ENCODE data around the gene DHX30. TPM values are rescaled to one million over a fixed set of nuclear protein-coding genes. Genes with fewer than 3 reads are reported as not detected.

DHX30 gene
- total and polyA plus RNA-seq, 2 of the 8 experiments (the other 6 are each of a cell fraction or from before 2014, with no cell fraction given): 82.4 to 97.9 TPM

DNA sequence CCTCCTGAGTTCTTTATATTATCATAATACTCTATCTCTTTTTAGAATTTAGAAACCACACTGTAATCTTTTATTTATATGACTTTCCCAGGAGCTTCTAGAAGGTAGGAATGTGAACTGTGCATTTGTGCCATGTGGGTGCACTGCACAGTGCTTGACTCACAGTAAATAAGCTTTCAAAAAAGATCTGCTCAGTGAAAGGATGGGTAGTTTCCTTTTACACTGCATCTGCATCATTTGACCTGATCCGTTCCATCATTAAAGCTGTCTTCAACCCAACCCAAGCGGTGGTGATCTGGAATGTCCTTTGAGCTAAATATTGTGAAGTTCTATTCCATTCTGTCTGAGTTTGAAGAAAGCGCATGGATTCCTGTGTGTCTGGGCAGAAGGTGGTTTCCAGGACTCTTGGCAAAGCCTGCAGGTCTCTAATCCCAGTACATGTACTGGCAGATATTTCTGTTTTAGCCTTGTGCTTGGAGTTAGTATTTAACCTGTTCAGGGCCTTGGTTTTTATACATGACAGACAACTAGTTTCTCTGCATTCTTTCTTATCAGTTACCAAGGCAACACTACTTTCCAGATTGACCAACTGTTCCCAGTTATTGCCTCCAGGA lies 96.7 kb downstream of the DHX30 start:
- no peak overlapping the region for H2BK5ac ChIP-seq (ENCODE audit: low read depth, low read length)
- no peak overlapping the region for H2BK120ac ChIP-seq (replicated peaks; ENCODE audit: low read depth, low read length)
- no peak overlapping the region for H4K5ac ChIP-seq (ENCODE audit: insufficient read length, low read depth, low read length)
- H2AFZ ChIP-seq (ENCODE audit: low read length): no peak overlapping the region
- POLR2A ChIA-PET (ENCODE audit: partially characterized antibody): interaction anchor here (0.8 to 1.1 kb wide), 3 partner anchors 12 to 119 kb away, joined by 3 read pairs; no protein-coding TSS in a partner anchor
- no peaks in the 10 kb centered on the region for H4K20me1 ChIP-seq (replicated peaks in 1 of 2; ENCODE audit: control insufficient read depth in 1 of 2, insufficient read depth in 2 of 2, low read length in 2 of 2)
- no peak overlapping the region for H3K27ac ChIP-seq (ENCODE audit: low read depth, low read length)
- no peak overlapping the region for H3K18ac ChIP-seq (ENCODE audit: extremely low read depth, low read length)
- no peaks in the 10 kb centered on the region; a peak in 1 of 4 replicates for H3K79me2 ChIP-seq (ENCODE audit: control insufficient read depth in 1 of 2, insufficient read depth in 2 of 2, low read length in 2 of 2)
- no peak overlapping the region for H3K4ac ChIP-seq (replicated peaks; ENCODE audit: insufficient read length, low read depth, low read length)
- no peak overlapping the region for H3K56ac ChIP-seq (replicated peaks; ENCODE audit: insufficient read length, low read depth, low read length)
- no peaks in the 10 kb centered on the region for H3K9me3 ChIP-seq (ENCODE audit: insufficient read depth in 2 of 2, low read depth in 1 of 2, low read length in 1 of 2)
- H3K23ac ChIP-seq (ENCODE audit: insufficient read length): no peak overlapping the region
- no peak overlapping the region for H3K9ac ChIP-seq (replicated peaks in 1 of 4; ENCODE audit: extremely low read depth in 1 of 4, low read depth in 3 of 4, low read length in 3 of 4)
- no peak for DNase-seq (ENCODE audit: low read depth in 1 of 2, low spot score in 2 of 2)
- no peaks in the 10 kb centered on the region for H3K23me2 ChIP-seq (ENCODE audit: low read depth, low read length)
- TF ChIP-seq TEAD4 (IDR thresholded peaks at IDR 0.05; ENCODE audit: low read depth, low read length) (no peak), MAFK (IDR thresholded peaks at IDR 0.05; ENCODE audit: low read depth, low read length) (no peak), POU5F1 (IDR thresholded peaks at IDR 0.05; ENCODE audit: low read depth, low read length) (no peak), SIN3A (conservative IDR thresholded peaks at IDR 0.05 in 1 of 2, IDR thresholded peaks at IDR 0.05 in 1 of 2; ENCODE audit: low read depth in 1 of 2, low read length in 2 of 2) (no peak), FOSL1 (IDR thresholded peaks at IDR 0.05; ENCODE audit: insufficient read depth, low read depth, low read length) (no peak), BACH1 (IDR thresholded peaks at IDR 0.05; ENCODE audit: low read length) (no peak)
- 78% methylated on average over 3 of the region's 3 CpGs; no CpG with 5 or more reads in 1 of the 2 experiments for WGBS, 2 experiments (ENCODE audit: extremely low coverage in 1 of 2, insufficient coverage in 1 of 2, insufficient read length in 1 of 2, insufficient replicate concordance in 2 of 2, low coverage in 1 of 2, low lambda C conversion rate in 2 of 2, missing lambda C conversion rate in 1 of 2)
- H3K4me1 ChIP-seq (replicated peaks in 1 of 4; ENCODE audit: control insufficient read depth in 3 of 4, insufficient read depth in 4 of 4, low read length in 3 of 4): no peaks in the 10 kb centered on the region
- FAIRE-seq: no peak
- peaks cover 0 to 9% (median 0%) of the 10 kb centered on the region in 4 experiments; a peak in 2 of 8 replicates for H3K36me3 ChIP-seq (ENCODE audit: control insufficient read depth in 2 of 4, insufficient read depth in 4 of 4, low read length in 3 of 4)
- H3K14ac ChIP-seq (ENCODE audit: insufficient read length): no peak overlapping the region
- no peak overlapping the region for H2BK12ac ChIP-seq (ENCODE audit: low read depth, low read length)
- no peak overlapping the region for H4K8ac ChIP-seq (ENCODE audit: extremely low read depth, insufficient read depth, low read length)
- no peak overlapping the region for H2AK5ac ChIP-seq (ENCODE audit: low read depth, low read length)
- no peaks in the 10 kb centered on the region for H3K79me1 ChIP-seq (ENCODE audit: low read depth, low read length)
- no peak overlapping the region for H2BK20ac ChIP-seq (ENCODE audit: low read length)
- H4K91ac ChIP-seq (replicated peaks; ENCODE audit: insufficient read length, low read length): no peak overlapping the region
- no peak overlapping the region for H3K4me3 ChIP-seq (ENCODE audit: extremely low read depth in 1 of 4, insufficient read depth in 2 of 4, low read depth in 3 of 4, low read length in 4 of 4)
- H2BK15ac ChIP-seq (ENCODE audit: low read length): no peak overlapping the region
- H3K27me3 ChIP-seq (replicated peaks in 1 of 4; ENCODE audit: control insufficient read depth in 3 of 4, extremely low read depth in 1 of 4, insufficient read depth in 3 of 4, low read length in 3 of 4): no peaks in the 10 kb centered on the region
- no peak overlapping the region for H3K4me2 ChIP-seq (ENCODE audit: insufficient read depth in 1 of 2, low read depth in 2 of 2, low read length in 2 of 2)
- CTCF ChIA-PET (ENCODE audit: partially characterized antibody): interaction anchor here (1.0 to 1.3 kb wide), 3 partner anchors 18 to 251 kb away, joined by 3 to 4 read pairs (median 3); no protein-coding TSS in a partner anchor
